GM23338 (cell line): Measurements from ENCODE around the gene CSDE1. TPM values are rescaled to one million over a fixed set of nuclear protein-coding genes. Genes with fewer than 3 reads are reported as not detected.

ENCODE experiments used
- ATAC-seq: fragments of 200-7000 bp; cut with Tn5 transposase; 3 replicates; pipeline ENCODE4 v1.9.1; 2020
- DNase-seq: peaks from one replicate; pipeline ENCODE4 v3.0.0-alpha.2; 2015; ENCODE audit warnings: low spot score
- H2AFZ ChIP-seq: fragments of 200-600 bp; sonication (generic); 2 replicates; pipeline ENCODE4 v1.8.0; 2016; ENCODE audit warnings: antibody characterized with exemption, mild to moderate bottlenecking, moderate library complexity
- H3F3A ChIP-seq: fragments of 200-600 bp; sonication (generic); replicated peaks from 2 replicates; pipeline ENCODE4 v1.8.0; 2017; ENCODE audit warnings: antibody characterized with exemption, mixed run types, low read depth
- H3K27ac ChIP-seq: fragments of 200-600 bp; sonication (generic); 2 replicates; pipeline ENCODE4 v1.6.1; 2016; ENCODE audit warnings: low read depth
- H3K27me3 ChIP-seq: fragments of 200-600 bp; sonication (generic); 2 replicates; pipeline ENCODE4 v1.8.0; 2016; ENCODE audit warnings: mild to moderate bottlenecking, mixed run types, moderate library complexity; ENCODE audit not compliant: insufficient read depth
- H3K36me3 ChIP-seq: fragments of 200-600 bp; sonication (generic); 2 replicates; pipeline ENCODE4 v1.8.0; 2016; ENCODE audit warnings: mild to moderate bottlenecking; ENCODE audit not compliant: insufficient read depth
- H3K4me1 ChIP-seq: fragments of 200-600 bp; sonication (generic); 2 replicates; pipeline ENCODE4 v1.8.0; 2016; ENCODE audit warnings: mild to moderate bottlenecking, moderate library complexity; ENCODE audit not compliant: insufficient read depth
- H3K4me2 ChIP-seq: fragments of 200-600 bp; sonication (generic); 2 replicates; pipeline ENCODE4 v1.7.1; 2017; ENCODE audit warnings: mixed run types
- H3K4me3 ChIP-seq: fragments of 200-600 bp; sonication (generic); 2 replicates; pipeline ENCODE4 v1.6.1; 2016; ENCODE audit warnings: mixed run types
- H3K79me2 ChIP-seq: fragments of 200-600 bp; sonication (generic); replicated peaks from 2 replicates; pipeline ENCODE4 v1.8.0; 2017; ENCODE audit warnings: mild to moderate bottlenecking; ENCODE audit not compliant: insufficient read depth
- H3K9me2 ChIP-seq: fragments of 200-600 bp; sonication (generic); 2 replicates; pipeline ENCODE4 v1.8.0; 2017; ENCODE audit not compliant: insufficient read depth
- H4K20me1 ChIP-seq: fragments of 200-600 bp; sonication (generic); replicated peaks from 2 replicates; pipeline ENCODE4 v1.8.0; 2017; ENCODE audit warnings: mild to moderate bottlenecking; ENCODE audit not compliant: insufficient read depth
- H3K27ac Mint-ChIP-seq: 2 replicates; pipeline ENCODE4 v1.8.0; 2020; ENCODE audit warnings: inconsistent platforms, mild to moderate bottlenecking, moderate library complexity, mixed read lengths
- H3K27me3 Mint-ChIP-seq: 3 replicates; pipeline ENCODE4 v1.8.0; 2022; ENCODE audit warnings: low read depth, mild to moderate bottlenecking, moderate library complexity, mixed read lengths, inconsistent platforms; ENCODE audit not compliant: insufficient read depth, poor library complexity
- H3K36me3 Mint-ChIP-seq: 3 replicates; pipeline ENCODE4 v1.8.0; 2021; ENCODE audit warnings: low read depth, mild to moderate bottlenecking, inconsistent platforms, moderate library complexity, mixed read lengths
- H3K4me1 Mint-ChIP-seq: 3 replicates; pipeline ENCODE4 v1.8.0; 2020; ENCODE audit warnings: mild to moderate bottlenecking, inconsistent platforms, mixed read lengths
- H3K4me3 Mint-ChIP-seq: 3 replicates; pipeline ENCODE4 v1.8.0; 2021; ENCODE audit warnings: moderate library complexity, mild to moderate bottlenecking, inconsistent platforms, mixed read lengths
- H3K9me3 Mint-ChIP-seq: 3 replicates; pipeline ENCODE4 v1.8.0; 2020; ENCODE audit warnings: moderate library complexity, mild to moderate bottlenecking, inconsistent platforms, mixed read lengths
- CREB1 ChIP-seq: fragments of 250-450 bp; sonication (Bioruptor Pico); IDR thresholded peaks from 2 replicates; pipeline ENCODE4 v1.5.0; 2020; ENCODE audit warnings: low read depth, mild to moderate bottlenecking, moderate library complexity
- CTCF ChIP-seq, 2 experiments: fragments of 200-600 bp in 1 of 2; sonication (generic) in 1 of 2; conservative IDR thresholded peaks; 2 replicates each; pipeline versions ENCODE4 v1.5.1 to v1.6.1; 2016 to 2017; ENCODE audit warnings: antibody characterized with exemption in 2 of 2, low read depth in 2 of 2, mild to moderate bottlenecking in 2 of 2, moderate library complexity in 1 of 2
- ETS1 ChIP-seq: IDR thresholded peaks from 2 replicates; pipeline ENCODE4 v1.6.1; 2016; ENCODE audit warnings: antibody characterized with exemption
- EZH2 ChIP-seq: fragments of 200-600 bp; sonication (generic); IDR thresholded peaks from one replicate; pipeline ENCODE4 v1.8.0; 2017; ENCODE audit warnings: antibody characterized with exemption, mild to moderate bottlenecking, low read depth; ENCODE audit not compliant: unreplicated experiment
- JUNB ChIP-seq: IDR thresholded peaks from one replicate; pipeline ENCODE4 v1.6.1; 2016; ENCODE audit warnings: antibody characterized with exemption; ENCODE audit not compliant: unreplicated experiment
- NANOG ChIP-seq: IDR thresholded peaks from 2 replicates; pipeline ENCODE4 v1.6.1; 2016; ENCODE audit warnings: antibody characterized with exemption, borderline replicate concordance
- REST ChIP-seq: IDR thresholded peaks from one replicate; pipeline ENCODE4 v1.6.1; 2018; ENCODE audit warnings: antibody characterized with exemption; ENCODE audit not compliant: unreplicated experiment
- STAT1 ChIP-seq: IDR thresholded peaks from one replicate; pipeline ENCODE4 v1.6.1; 2016; ENCODE audit warnings: antibody characterized with exemption; ENCODE audit not compliant: unreplicated experiment
- ZNF114 ChIP-seq: fragments of 250-450 bp; sonication (Bioruptor Pico); IDR thresholded peaks from 2 replicates; pipeline ENCODE4 v1.5.0; 2020; ENCODE audit warnings: mild to moderate bottlenecking, moderate library complexity
- ZNF331 ChIP-seq: fragments of 250-450 bp; sonication (Bioruptor Pico); IDR thresholded peaks from 2 replicates; pipeline ENCODE4 v1.5.0; 2020; ENCODE audit warnings: low read depth, mild to moderate bottlenecking, moderate library complexity
- polyA plus RNA-seq: library from polyadenylated mRNA; unstranded; fragments of >200 nt; fragmentation: Nextera tagmentation; extraction: Ambion mirVana; gene quantifications from 2 replicates; pipeline ENCODE4 v1.2.1, GENCODE V29; 2016
- total RNA-seq: library from RNA; depleted of rRNA; stranded (reverse); fragments of >200 nt; shearing (Covaris generic); gene quantifications from 2 replicates; pipeline ENCODE4 v1.2.3, GENCODE V29; 2014

CSDE1 gene
- total and polyA plus RNA-seq, 2 experiments from 2014 or later, result 214 to 1,054 TPM

- peaks cover 100% of the 10 kb centered on the region for H3K79me2 ChIP-seq
- Mint-ChIP-seq H3K4me1 (peaks cover 10% of the 10 kb centered on the region; the same call in 2 of the 3 replicates), H3K27me3 (no peaks in the 10 kb centered on the region), H3K4me3 (no peak overlapping the region), H3K36me3 (peaks cover 85% of the 10 kb centered on the region), H3K27ac (no peak overlapping the region; the same call in 1 of the 2 replicates), H3K9me3 (no peaks in the 10 kb centered on the region)
- H4K20me1 ChIP-seq, result peaks cover 68% of the 10 kb centered on the region
- H2AFZ ChIP-seq, result no peak overlapping the region
- H3K4me1 ChIP-seq, result peaks cover 3% of the 10 kb centered on the region
- H3F3A ChIP-seq, result no peaks in the 10 kb centered on the region
- no peak for TF ChIP-seq REST
- no peak for TF ChIP-seq EZH2
- TF ChIP-seq STAT1, result no peak
- no peak for TF ChIP-seq JUNB
- no peak for TF ChIP-seq ZNF331
- no peak for TF ChIP-seq ETS1
- TF ChIP-seq ZNF114 (CRISPR knock-in tag), result no peak
- no peak for TF ChIP-seq CREB1 (CRISPR knock-in tag)
- TF ChIP-seq CTCF (conservative IDR thresholded peaks at IDR 0.05; ENCODE audit: low read depth in 2 of 2), result no peak
- no peak for TF ChIP-seq NANOG
- no peak overlapping the region for H3K27ac ChIP-seq
- H3K9me2 ChIP-seq, result no peaks in the 10 kb centered on the region
- DNase-seq, result no peak
- no peak overlapping the region for H3K4me2 ChIP-seq
- H3K4me3 ChIP-seq, result no peak overlapping the region
- no peak for ATAC-seq
- H3K27me3 ChIP-seq, result no peaks in the 10 kb centered on the region
- H3K36me3 ChIP-seq, result peaks cover 35% of the 10 kb centered on the region
These were observed 12.5 kb downstream of the CSDE1 start for GRCh38 chr1:114745291-114745690.
